Measurements from ENCODE around the gene ZNF79.

- no peak for TF ChIP-seq CTCF (IDR thresholded peaks at IDR 0.05)
- no peak for TF ChIP-seq POLR2A (IDR thresholded peaks at IDR 0.05)
Observed at GRCh38 chr9:127402401-127403090, 21.6 kb upstream of the ZNF79 start.
